NCI-H82 treated with DMSO at 0.1 percent for 48 hours (cell line): Measurements from ENCODE around the gene PKD1L1.

Experiments
- DNase-seq: peaks from one replicate; lab custom pipeline; 2025; ENCODE audit not compliant: unreplicated experiment; lab: John Stamatoyannopoulos, UW

PKD1L1 gene

GRCh38 chr7:47905076-47905920 is 43.0 kb downstream of the PKD1L1 start:
- DNase-seq: no peak

DNA sequence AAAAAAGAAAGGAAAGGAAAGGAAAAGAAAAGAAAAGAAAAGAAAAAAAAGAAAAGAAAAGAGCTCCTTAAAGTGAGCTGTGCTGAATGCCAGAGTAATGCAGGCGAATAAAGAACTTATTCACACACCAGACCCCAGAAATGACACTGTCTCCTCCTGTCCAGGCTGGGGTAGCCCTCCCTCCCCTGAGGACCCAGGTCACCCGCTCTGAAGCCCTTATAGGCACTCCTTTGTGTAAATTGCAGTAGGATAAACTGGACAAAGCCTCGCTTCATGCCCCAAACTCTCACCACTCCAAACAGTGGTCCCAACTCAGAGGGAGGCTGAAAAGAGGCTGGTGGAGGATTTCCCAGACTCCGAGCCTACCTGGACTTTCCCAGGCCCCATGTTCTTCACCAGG is 46.3 kb downstream of the PKD1L1 start:
- no peak for DNase-seq

DNA sequence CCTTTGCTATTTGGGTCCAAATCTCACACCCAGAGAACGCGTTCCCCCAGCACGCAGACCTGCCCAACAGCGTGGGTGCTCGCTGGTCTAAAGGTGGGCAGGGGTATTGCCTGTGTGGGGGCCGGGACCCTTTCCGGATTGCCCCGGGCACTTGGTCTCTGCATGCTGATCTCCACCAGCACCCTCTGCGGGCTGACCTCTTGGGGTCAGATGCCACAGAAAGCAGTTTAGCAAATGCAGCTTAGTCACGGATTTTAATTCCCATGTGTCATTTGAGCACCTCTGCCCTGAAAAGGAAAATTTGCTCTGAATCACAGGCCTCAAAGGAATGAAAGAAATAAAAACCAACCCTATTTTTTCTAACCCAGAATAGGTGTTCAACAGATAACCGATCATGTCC is 46.7 kb downstream of the PKD1L1 start:
- no peak for DNase-seq

DNA sequence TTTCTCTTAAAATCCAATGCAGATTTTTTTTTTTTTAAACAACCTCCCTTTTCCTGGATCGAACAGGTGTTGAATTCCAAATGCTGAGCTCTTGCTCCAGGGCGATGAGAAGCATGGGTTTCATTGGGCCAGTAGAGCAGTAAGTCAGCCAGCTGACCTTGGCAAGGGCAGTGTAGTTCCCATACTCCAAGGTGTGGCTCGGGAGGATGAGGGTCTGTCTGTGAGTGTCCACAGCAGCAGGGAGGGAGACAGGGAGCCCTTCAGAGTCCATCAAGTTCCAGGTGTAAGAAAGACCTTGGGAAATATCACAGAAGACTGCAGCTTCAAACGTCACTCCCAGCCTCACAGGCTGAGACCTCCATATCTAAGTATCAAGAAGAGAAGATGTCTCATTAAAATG is 50.4 kb downstream of the PKD1L1 start:
- DNase-seq: no peak

DNA sequence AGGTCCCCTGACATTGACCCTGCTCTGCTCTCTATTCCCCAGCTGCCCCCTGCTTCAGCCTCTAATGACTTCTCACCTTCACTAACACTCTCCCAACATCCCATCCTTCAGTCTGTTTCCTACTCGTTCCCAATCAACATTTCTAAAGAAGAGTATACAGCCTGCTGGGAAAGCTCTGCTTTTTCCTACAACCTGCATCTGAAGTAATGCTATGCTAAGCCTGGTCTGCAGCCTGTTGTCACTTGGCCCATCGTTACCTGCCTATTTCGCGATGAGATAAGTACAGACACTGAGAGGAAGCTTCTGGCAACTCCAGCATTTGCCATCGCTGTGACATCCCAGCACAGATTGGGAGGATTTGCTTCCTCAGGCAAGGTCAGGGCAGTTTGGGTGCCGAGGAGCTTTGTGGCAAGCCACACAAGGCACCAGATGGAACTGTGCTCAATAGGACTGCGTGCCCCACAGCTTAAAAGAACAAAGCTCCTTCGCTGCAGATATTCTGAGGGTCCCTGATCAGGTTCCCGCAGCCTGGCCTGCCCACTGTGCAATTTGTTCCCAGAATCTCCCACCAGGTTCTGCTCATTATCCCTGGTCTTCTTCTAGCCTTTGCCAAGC is 51.4 kb downstream of the PKD1L1 start:
- DNase-seq: peak; percentile 12

DNA sequence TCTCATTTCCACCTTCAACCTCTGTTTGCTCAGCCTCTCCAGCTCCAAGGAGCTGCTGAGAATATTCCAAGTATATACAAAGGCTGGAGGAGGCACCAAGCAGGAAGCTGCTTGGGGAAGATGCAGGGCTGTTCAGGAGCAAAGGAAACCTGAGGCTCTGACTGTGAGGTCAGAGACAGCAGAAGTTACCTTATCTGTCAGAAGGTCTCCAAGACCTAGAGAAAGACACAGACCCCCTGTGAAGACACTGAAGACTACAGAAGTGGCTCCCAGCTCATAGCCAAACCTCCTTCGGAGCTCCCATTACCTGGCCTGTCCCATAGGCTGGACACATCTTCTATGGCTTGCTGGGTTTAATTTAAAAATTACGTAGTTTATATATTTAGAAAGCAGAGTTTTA is 53.2 kb downstream of the PKD1L1 start:
- DNase-seq: no peak

DNA sequence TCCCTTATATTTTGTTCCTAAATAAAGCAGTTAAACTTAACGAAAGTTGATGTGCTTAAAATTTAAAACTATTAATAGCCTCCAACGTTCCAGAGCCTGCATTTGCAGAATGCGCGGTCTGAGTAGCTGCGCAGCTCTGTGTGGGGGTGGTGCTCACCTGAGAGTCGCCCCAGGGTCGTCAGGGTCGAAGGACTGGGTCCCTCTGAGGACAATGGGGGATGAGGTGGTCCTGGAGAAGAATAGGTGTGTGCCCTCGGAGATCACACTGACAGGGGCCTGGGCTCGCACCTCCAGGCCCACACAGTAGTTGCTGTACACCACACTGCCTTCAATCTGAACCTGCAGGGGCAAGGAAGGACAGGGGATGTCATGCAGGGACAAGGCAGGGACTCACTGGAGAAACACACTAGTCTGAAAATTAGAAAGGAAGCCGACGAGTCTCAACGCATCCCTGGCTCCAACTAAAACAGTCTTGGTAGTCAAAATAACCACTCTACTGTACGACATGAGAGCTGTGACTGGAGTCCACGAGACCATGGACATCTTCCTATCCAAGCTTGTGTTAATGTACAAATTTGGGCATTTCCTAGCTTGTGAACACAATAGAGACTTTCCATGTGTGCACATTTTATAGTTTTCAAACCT is 54.4 kb downstream of the PKD1L1 start:
- no peak for DNase-seq

GRCh38 chr7:47893238-47893637 is 55.0 kb downstream of the PKD1L1 start:
- no peak for DNase-seq

DNA sequence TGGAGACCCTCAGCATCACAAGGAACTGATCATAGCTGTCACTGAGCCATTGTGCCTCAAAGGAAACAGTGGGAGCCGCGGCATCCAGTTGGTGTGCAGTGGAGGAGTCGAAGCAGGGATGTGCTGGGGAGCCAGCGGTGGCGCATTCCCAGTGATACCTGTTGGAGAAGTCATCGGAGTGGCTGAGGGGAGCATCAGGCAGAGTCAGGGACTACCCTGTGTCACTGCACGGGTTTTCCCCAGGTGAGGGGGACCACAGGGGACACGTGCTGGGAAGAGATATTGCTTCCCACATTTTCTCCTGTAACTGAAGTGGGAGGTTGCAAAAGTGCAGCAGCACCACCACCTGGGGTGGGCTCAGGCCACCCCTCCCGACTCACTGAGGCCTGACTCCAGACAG is 57.7 kb downstream of the PKD1L1 start:
- no peak for DNase-seq

DNA sequence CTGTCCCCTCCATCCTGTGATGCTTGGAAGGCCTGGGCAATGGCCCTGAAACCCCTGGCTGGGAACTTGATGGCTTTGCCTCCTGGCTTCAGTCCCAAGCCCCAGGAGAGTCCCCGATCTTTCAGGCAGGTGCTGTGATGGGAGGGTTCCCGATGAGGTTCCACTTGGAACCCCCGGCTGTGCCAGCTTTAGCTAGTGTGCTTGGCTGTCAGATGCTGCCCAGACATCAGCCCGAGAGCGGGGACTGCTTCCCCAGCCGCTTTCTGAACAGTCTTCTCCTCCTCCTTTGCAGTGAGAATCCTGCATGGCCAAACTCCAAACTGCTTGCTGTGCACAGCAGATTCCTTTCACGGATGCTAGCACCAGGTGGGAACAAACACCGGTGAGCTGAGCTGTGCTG is 58.1 kb downstream of the PKD1L1 start:
- no peak for DNase-seq

GRCh38 chr7:47889723-47890122 is 58.5 kb downstream of the PKD1L1 start:
- DNase-seq: no peak

- no peak for DNase-seq
Measured at GRCh38 chr7:47888371-47889265, 59.6 kb downstream of the PKD1L1 start.

DNA sequence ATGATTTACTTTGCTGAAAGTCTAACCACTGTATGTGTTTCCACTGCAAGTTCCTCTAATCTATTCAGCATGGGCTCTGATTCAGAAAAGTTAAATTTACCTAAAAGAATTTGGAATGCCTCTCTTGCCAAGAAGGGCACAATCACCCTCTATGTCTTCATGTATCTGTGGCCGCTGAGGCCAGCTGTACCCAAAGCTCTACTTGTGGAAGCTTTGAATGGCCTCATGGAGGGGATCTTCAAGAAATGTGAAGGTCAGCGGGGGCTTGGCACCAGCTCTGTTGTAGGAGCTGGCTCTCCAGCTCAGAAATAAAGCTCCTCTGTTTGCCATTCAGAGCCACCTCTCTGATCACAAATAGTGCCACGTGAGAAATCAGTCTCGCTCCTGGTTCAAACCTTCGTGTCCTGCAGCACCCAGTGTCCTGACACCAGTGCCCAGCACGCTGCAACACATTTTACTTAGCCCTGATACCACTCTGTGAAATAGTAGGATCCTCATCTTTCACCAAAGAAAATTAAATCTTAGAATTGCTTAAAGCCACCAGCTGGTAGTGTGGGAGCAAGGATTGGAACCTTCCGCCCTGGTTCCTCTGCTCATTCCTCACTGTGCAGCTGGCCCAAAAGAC is 61.1 kb downstream of the PKD1L1 start:
- no peak for DNase-seq

DNA sequence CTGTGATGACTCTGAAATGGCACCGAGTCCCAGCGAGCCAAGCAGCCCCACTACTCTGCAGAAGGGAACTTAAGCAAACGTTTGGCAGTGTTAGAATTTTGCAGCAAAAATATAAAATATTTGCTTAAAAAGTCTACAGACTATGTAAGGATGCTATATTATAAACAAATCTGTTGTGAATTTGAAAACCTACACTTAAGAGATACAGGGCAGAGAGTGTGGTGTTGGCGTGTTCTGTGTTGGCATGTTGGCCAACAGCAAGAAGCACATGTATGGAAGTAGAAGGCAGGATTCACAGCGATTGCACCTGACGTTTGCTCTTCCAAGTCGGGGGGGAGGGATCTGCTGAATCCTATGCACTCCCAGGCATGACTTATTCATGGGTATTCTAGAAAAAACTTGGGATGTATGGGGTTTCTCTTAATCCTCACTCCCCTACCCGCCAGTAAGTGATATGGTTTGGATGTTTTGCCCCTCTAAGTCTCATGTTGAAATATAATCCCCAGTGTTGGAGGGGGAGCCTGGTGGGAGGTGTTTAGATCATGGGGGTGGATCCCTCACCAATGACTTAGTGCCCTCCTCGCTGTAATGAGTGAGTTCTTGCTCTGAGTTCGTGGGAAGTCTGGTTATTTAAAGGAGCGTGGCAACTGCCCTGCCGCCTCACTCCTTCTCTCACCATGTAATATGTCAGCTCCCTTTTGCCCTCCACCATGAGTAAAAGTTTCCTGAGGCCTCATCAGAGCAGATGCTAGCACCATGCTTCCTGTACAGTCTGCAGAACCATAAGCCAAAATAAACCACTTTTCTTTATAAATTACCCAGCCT is 62.1 kb downstream of the PKD1L1 start:
- no peak for DNase-seq

DNA sequence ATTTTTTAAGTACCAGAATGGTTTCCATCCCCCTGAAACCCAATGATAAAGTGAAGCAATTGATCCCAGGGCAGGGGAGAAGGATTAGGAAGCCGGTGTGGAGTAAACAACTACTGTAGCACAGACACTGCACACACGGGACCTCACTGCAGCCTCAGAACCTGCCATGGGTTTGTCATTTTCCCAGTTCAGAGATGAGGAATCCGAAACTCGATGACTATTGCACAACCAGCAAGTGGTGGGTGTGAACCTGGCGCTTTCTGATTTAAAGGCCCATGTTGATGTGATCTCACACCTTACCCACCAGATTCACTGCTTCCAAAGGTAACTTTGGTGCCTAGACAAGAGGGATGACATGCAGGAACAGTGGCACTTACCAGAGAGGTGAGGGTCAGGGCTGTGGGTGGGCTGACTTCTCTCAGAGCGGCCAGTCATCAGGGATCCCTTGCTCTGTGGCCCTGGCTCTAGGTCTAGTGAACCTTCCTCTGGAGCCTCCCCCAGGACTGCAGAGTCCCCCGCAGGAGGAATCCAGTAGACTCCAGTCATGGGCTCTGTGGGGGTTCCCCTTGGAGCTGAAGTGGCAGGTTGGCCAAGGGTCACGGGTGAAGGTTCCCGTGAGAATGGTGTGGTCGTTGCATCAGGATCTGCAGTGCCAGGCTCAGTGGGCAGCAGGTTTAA is 62.8 kb downstream of the PKD1L1 start:
- DNase-seq: no peak

- DNase-seq: no peak
Measured at GRCh38 chr7:47884675-47885074, 63.6 kb downstream of the PKD1L1 start.

DNA sequence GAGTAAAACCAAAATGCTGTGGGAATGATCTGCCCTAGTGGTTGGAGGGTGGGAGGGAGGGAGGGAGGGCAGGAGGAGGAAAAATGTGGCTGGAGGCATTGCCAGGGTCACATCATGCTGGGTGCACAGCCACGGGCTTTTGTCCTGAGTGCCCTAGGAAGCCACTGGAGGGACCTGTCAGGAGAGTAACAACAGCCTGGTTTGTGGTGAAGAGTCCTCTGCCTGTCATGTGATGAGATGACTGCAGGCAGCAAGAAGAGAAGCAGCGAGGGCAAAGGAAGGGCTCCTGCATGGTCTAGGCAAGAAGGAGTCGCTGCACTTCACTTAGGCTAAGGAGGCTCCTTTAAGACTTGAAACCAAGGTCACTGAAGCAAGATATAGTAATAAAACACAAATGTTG is 65.6 kb downstream of the PKD1L1 start:
- no peak for DNase-seq

GRCh38 chr7:47881256-47881655 is 67.0 kb downstream of the PKD1L1 start:
- DNase-seq: no peak

DNA sequence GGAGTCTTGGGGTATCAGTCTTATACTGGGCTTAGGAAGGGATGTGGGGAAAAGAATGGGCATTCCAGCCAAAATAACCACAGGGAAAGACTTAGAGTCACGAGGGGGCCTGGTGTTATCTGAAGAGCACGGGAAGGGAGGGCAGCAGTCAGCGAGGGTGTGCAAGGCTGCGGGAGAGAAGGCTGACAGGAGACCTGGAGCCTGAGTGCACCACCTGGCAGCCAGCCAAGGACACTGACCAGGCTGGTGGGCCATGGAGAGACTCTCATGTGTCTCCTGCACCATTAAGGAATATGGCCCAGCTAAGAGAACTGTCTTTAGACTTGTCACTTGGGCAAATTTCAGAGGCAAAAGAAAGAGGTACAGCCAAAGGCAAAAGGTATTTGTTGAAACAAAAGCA is 69.6 kb downstream of the PKD1L1 start:
- DNase-seq: no peak
